Caco-2 (cell line): ENCODE data around the gene PLXDC2. TPM values are rescaled to one million over a fixed set of nuclear protein-coding genes. Genes with fewer than 3 reads are reported as not detected.

Experiments
- BruUV-seq: library from RNA; stranded (reverse); fragments of 400-500 nt; replicated peaks from 2 replicates; lab custom pipeline; 2021; lab: Mats Ljungman, UMichigan
- CTCF ChIA-PET: fragments of 300-600 bp; sonication (Branson Sonifier 250); formaldehyde crosslinking; loops from one replicate; lab custom pipeline; 2022; ENCODE audit warnings: antibody characterized with exemption; lab: Charles Lee
- POLR2A ChIA-PET: fragments of 300-600 bp; sonication (Branson Sonifier 250); formaldehyde crosslinking; loops from one replicate; lab custom pipeline; 2022; ENCODE audit warnings: antibody characterized with exemption; lab: Charles Lee
- DNase-seq, 2 experiments: peaks; one replicate each; pipeline versions ENCODE4 v3.0.0 to v3.0.0-alpha.2; 2020 to 2022
- H3K27me3 ChIP-seq: replicated peaks from 2 replicates; pipeline ENCODE4 v1.6.0; 2011; ENCODE audit warnings: low read length; ENCODE audit not compliant: control insufficient read depth, insufficient read depth
- H3K36me3 ChIP-seq: 2 replicates; pipeline ENCODE4 v1.5.1; 2011; ENCODE audit warnings: low read length; ENCODE audit not compliant: control insufficient read depth, insufficient read depth
- H3K4me1 ChIP-seq: fragments of 250-450 bp; sonication (Bioruptor Pico); 2 replicates; pipeline ENCODE4 v1.5.1; 2020; ENCODE audit warnings: mild to moderate bottlenecking
- H3K4me3 ChIP-seq: 2 replicates; pipeline ENCODE4 v1.5.1; 2011; ENCODE audit warnings: low read depth, mild to moderate bottlenecking, control low read depth, low read length
- H3K9me3 ChIP-seq: fragments of 250-450 bp; sonication (Bioruptor Pico); 2 replicates; pipeline ENCODE4 v1.5.1; 2020; ENCODE audit warnings: mild to moderate bottlenecking, moderate library complexity
- H3K27ac Mint-ChIP-seq: one replicate; pipeline ENCODE4 v1.8.0; 2022; ENCODE audit warnings: mixed read lengths; ENCODE audit not compliant: unreplicated experiment
- H3K27me3 Mint-ChIP-seq: one replicate; pipeline ENCODE4 v1.8.0; 2022; ENCODE audit warnings: mixed read lengths; ENCODE audit not compliant: insufficient read depth, unreplicated experiment
- H3K36me3 Mint-ChIP-seq: one replicate; pipeline ENCODE4 v1.8.0; 2022; ENCODE audit warnings: mild to moderate bottlenecking, mixed read lengths; ENCODE audit not compliant: insufficient read depth, unreplicated experiment
- H3K4me1 Mint-ChIP-seq: one replicate; pipeline ENCODE4 v1.8.0; 2022; ENCODE audit warnings: low read depth, mixed read lengths; ENCODE audit not compliant: unreplicated experiment
- H3K4me3 Mint-ChIP-seq: one replicate; pipeline ENCODE4 v1.8.0; 2022; ENCODE audit warnings: mild to moderate bottlenecking, moderate library complexity, mixed read lengths; ENCODE audit not compliant: unreplicated experiment
- H3K9me3 Mint-ChIP-seq: one replicate; pipeline ENCODE4 v1.8.0; 2022; ENCODE audit warnings: mixed read lengths; ENCODE audit not compliant: unreplicated experiment
- CTCF ChIP-seq, 2 experiments: fragments of 200-600 bp in 1 of 2; IDR thresholded peaks; 1 replicate in 1 of 2; 2 replicates in 1 of 2; pipeline versions ENCODE4 v1.5.1 to v1.8.0; 2011 to 2022; ENCODE audit warnings: antibody characterized with exemption in 1 of 2, control low read depth in 1 of 2, inconsistent platforms in 1 of 2, low read depth in 1 of 2, low read length in 1 of 2, mild to moderate bottlenecking in 1 of 2, moderate library complexity in 1 of 2; ENCODE audit not compliant: insufficient read depth in 1 of 2, severe bottlenecking in 1 of 2, unreplicated experiment in 1 of 2
- intact Hi-C: fragments of 100-400 bp; cut with micrococcal nuclease; formaldehyde crosslinking; loops from one replicate; pipeline ENCODE4 v1.10.0; 2022; ENCODE audit not compliant: unreplicated experiment
- total RNA-seq: library from RNA; stranded (reverse); gene quantifications from 2 replicates; pipeline ENCODE4 v1.2.3, GENCODE V29; 2022

PLXDC2 gene
- total RNA-seq, 1 experiment from 2014 or later: 0.54 TPM

- CTCF ChIA-PET: no interaction called here
- Histone ChIP-seq H3K36me3 (no peaks in the 10 kb centered on the region), H3K9me3 (no peaks in the 10 kb centered on the region), H3K4me1 (no peaks in the 10 kb centered on the region), H3K4me3 (no peak overlapping the region), H3K27me3 (no peaks in the 10 kb centered on the region)
- Mint-ChIP-seq H3K36me3 (no peaks in the 10 kb centered on the region), H3K4me3 (no peak overlapping the region), H3K27me3 (no peaks in the 10 kb centered on the region), H3K4me1 (no peaks in the 10 kb centered on the region), H3K27ac (no peak overlapping the region), H3K9me3 (no peaks in the 10 kb centered on the region)
- POLR2A ChIA-PET: no interaction called here
- intact Hi-C loops: no loop called here
- no peak for DNase-seq
- BruUV-seq: no TSS peak
- no peak for TF ChIP-seq CTCF (IDR thresholded peaks at IDR 0.05; ENCODE audit: insufficient read depth in 1 of 2, low read depth in 1 of 2, low read length in 1 of 2, severe bottlenecking in 1 of 2, unreplicated experiment in 1 of 2)
Observed at GRCh38 chr10:19895500-19895899, 79.3 kb downstream of the PLXDC2 start.

GRCh38 chr10:19902456-19902855 lies 86.2 kb downstream of the PLXDC2 start:
- Mint-ChIP-seq H3K9me3 (no peaks in the 10 kb centered on the region), H3K27ac (no peak overlapping the region), H3K27me3 (no peaks in the 10 kb centered on the region), H3K36me3 (no peaks in the 10 kb centered on the region), H3K4me1 (no peaks in the 10 kb centered on the region), H3K4me3 (no peak overlapping the region)
- Histone ChIP-seq H3K4me1 (no peaks in the 10 kb centered on the region), H3K27me3 (no peaks in the 10 kb centered on the region), H3K36me3 (no peaks in the 10 kb centered on the region), H3K4me3 (no peak overlapping the region), H3K9me3 (no peaks in the 10 kb centered on the region)
- BruUV-seq: no TSS peak
- POLR2A ChIA-PET: no interaction called here
- intact Hi-C loops: no loop called here
- no peak for DNase-seq
- CTCF ChIA-PET: no interaction called here
- TF ChIP-seq CTCF (IDR thresholded peaks at IDR 0.05; ENCODE audit: insufficient read depth in 1 of 2, low read depth in 1 of 2, low read length in 1 of 2, severe bottlenecking in 1 of 2, unreplicated experiment in 1 of 2): no peak

GRCh38 chr10:19904202-19904661 lies 88.0 kb downstream of the PLXDC2 start:
- CTCF ChIA-PET: no interaction called here
- TF ChIP-seq CTCF (IDR thresholded peaks at IDR 0.05; ENCODE audit: insufficient read depth in 1 of 2, low read depth in 1 of 2, low read length in 1 of 2, severe bottlenecking in 1 of 2, unreplicated experiment in 1 of 2): no peak
- no peaks in the 10 kb centered on the region for H3K36me3 ChIP-seq
- H3K4me1 ChIP-seq: no peaks in the 10 kb centered on the region
- Mint-ChIP-seq H3K27me3 (no peaks in the 10 kb centered on the region), H3K9me3 (no peaks in the 10 kb centered on the region), H3K27ac (no peak overlapping the region), H3K4me3 (no peak overlapping the region), H3K36me3 (no peaks in the 10 kb centered on the region), H3K4me1 (no peaks in the 10 kb centered on the region)
- no peak for DNase-seq
- H3K27me3 ChIP-seq: no peaks in the 10 kb centered on the region
- H3K9me3 ChIP-seq: no peaks in the 10 kb centered on the region
- H3K4me3 ChIP-seq: no peak overlapping the region
- POLR2A ChIA-PET: no interaction called here
- no TSS peak for BruUV-seq
- intact Hi-C loops: no loop called here
